OCI-M2 (cell line): Measurements from ENCODE around the gene ALDH1B1.

Experiments
- DNase-seq: peaks from one replicate; lab custom pipeline; 2025; ENCODE audit not compliant: unreplicated experiment; lab: John Stamatoyannopoulos, UW

The ALDH1B1 gene

DNA sequence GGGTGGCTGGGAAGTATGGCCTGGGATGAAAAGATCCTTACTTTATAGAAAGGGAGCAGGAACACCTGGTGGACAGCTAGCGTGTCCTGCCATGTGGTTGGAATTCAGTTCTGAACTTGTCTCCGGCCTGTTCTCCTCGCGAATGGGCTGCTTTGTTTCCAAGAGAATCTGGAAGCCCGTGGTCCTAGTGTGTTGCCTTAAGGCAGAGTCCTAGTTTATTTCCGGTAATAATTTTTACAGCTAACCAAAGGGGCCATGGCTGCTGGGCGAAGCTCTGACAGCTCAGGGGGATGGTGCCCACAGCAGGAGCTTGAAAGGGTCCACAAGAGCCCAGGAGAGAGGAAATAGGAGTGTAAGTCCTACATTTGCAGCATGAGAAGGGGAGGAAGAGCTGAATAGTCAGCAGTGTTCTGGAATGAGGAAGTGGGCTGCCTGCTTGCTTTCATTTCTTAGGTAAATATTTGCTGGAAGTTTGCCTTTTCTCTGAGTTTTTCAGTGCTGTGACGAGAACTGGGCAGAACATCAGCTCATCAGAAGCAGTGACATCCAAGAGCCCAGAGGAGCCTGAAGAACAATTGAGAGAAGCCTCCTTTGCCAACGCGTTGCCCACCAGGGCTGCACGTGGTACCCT is 44.8 kb downstream of the ALDH1B1 start:
- DNase-seq: no peak

DNA sequence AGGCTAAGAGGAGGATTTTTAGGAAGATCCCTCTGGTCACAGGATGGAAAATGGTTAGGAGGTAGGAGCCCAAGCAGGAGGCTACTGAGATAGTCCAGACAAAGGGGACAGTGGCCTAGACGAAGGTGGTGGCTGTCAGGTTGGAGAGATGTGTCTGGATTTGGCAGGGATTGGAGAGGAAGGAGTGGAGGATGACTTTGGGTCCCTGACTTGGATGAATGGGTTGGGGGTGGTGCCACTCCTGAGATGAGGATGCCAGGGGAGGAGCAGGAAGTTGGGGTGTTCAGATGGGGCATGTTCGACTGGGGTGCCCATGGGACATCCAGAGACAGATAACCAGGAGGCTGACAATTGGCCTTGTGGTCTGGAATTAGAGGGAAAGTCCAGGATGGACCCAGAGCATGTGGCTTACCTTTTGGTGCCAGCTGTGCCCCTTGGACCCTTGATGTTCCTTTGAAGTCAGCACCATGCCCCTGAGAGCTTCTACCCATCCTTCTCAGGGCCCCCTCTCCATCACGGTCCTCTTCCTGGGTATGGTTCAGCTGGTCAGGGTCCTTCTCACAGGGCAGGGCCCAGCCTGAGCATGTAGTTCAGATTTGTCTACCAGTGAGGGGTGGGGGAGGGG is 46.9 kb downstream of the ALDH1B1 start:
- no peak for DNase-seq

DNA sequence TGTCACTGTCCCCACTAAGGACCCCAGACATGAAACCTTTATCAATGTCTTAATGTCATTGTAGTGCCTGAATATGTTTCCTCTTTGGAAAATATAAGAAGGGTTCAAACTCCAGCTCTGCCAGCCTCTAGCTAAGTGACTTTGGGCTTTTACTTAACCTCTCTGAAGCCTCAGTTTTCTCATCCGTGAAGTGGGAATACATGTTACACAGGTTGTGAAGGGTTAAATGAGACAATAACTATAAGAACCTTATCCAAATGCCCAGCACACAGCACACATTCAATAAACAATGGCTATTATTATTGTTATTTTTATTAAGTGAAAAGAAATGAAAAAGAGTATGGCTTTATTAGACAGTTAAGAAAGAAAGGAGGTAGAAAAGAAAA is 47.4 kb downstream of the ALDH1B1 start:
- no peak for DNase-seq

DNA sequence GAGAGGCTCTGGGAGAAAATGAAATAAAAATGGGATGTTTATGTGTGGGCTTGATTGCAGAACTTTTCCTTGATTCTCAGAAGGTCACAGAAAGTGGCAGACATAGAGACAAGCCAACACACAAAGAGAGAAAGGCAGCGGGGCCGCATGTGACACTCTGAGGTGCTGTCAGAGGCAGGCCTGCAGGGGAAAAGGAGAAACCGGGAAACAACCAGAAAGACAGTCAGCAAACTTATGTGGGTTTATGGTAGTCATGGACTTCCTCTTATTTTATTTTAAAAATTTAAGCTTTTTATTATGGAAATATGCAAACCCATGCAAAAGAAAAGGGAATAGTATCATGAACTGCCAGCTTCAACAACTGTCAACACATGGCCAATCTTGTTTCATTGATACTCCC is 48.0 kb downstream of the ALDH1B1 start:
- DNase-seq: no peak

DNA sequence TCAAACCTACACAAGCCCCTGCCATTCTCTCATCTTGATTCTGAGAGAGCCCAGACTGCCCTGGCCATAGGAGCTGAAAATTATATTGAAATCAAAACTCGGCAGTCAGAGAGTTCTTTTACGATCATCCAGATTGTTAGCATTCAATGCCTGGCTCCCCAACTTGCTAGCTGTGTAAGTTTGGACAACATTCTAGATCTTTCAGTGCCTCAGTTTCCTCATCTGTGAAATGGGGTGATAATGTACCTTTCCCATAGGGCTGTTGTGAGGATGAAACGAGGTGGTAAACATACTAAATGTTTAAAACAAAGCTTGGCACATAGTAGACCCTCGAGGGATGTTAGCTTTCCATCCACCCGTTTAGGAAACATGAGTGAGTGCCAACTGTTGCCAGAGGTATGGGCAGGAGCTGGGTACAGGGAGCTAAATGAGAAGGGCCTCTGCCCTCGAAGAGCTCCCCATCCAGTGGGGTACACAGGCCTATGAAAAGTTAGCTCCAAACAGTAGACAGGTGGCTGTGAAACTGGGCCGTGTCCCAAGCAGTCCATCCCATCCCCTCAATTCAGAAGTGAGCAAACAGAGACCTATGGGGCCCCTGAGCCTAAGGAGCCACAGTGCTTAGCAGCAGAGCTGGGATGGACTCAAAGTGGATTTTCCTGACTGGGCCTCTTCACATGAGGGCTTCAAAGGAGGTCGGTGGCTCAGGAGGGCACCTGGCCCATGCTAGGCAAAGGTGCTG is 49.0 kb downstream of the ALDH1B1 start:
- DNase-seq: no peak

DNA sequence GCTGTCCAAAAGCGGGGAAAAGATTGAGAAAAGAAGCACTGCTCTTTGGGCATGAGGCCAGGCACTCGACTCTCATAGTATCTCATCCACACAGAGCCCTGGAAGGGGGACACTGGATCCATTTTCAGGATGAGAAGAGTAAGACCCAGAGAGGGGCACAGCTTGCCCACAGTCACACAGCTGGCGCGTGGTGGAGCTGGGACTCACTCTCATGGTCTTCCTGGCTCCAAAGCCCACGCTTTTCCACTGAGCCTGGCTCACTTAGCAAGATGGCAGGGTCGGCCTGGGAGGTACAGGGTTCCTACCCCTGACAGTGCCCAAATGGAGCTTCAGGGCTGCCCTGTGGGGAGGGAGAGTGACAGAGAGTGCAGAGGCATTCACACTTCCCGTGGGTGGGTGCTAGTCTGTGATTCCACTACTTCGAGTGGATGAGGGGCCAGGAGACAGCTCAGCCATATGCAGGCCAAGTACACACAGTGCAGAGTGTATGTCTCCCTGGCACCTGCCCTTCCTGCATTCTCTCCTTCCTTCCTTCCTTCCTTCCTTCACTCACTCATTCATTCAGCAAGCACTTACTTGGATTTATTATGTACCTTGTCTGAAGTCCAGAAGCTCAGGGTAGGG is 50.1 kb downstream of the ALDH1B1 start:
- DNase-seq: no peak

DNA sequence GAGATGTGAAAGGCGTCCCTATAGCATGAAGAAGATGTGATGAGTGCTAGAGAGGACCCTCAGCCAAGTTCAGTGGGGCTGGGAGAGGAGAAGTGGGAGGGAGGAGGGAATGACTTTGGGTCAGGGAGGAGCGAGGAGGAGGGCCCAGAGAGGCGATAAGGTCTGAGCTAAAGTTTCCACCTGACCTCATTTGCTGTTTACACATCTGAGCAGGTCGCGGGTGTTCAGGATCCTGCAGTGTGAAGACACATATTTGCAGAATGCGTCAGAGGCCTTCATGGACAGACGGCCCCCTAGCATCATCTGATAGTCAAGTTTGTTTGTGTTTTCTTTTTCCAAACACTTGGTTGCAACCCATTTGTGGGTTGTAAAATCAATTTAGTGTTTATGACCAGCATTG is 50.7 kb downstream of the ALDH1B1 start:
- DNase-seq: no peak

DNA sequence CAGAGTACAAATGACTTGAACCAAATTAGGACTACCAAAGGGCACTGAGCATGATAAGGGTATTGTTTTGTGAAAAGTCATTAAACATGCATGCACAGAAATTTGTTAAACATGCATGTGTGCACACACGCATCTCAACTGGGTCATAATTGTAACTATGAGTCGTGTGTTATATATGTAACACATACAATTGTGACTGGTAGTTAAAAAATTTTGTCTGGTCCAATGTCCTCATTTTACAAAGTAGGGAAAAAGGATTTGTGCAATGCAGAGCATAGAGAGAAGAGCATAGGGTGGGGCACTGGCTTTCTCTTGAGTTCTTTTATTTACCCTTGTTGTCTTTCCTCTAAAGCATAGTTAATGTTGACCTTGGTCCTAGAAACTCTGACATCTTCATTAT is 51.1 kb downstream of the ALDH1B1 start:
- no peak for DNase-seq

DNA sequence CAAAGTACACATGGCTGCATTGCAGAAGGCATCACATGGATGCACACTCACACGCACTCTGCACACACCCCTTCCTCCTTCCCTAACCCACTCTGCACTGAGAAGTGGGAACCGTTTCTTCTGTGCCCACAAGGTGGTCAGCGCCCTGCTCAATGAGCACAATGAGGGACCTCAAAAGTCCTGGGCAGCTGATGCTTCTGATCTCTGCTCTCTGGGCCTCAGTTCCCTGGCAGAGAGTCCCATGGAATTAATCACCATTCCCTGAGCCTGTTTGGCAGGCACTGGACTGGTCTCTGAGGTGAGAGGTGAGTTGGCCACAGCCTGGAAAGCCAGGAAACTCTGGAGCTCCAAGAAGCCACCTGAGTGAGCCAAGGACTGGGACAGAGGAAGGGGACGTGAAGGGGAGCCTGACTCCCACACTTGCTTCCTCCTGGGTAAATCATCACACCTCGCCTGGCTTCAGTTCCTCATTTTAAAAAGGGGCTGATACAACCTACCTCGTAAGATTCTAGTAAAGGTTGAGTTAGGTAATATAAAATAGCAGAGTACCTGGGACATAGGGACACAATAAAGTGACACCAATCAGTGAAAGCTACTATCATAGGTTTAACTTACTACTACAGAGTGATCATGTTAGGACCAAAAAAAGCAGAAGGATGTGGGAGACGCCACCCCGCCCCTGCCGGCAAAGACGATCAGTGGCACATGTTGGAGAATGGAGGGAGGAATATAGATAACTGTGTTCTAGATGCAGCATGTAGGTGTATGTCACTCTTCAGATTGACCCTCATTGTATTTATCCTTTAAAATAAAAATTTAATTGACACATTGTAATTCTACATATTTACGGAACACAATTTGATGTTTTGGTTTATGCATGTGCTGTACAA is 52.9 kb downstream of the ALDH1B1 start:
- DNase-seq: no peak

DNA sequence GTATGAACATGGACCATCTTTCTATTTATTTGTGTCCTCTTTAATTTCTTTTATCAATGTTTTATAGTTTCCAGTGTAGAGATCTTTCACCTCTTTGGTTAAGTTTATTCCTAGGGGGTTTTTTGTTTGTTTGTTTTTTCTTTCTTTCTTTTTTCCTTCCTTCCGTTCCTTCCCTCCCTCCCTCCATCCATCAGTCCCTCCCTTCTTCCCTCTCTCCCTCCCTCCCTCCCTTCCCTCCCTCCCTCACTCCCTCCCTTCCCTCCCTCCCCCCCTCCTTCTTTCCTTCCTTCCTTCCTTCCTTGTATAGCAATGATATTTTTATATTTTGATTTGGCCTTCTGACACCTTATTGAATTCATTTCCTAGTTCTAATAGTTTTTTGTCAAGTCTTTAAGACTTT is 55.2 kb downstream of the ALDH1B1 start:
- DNase-seq: no peak
